Neural cell (in vitro differentiated cells): ENCODE measurements around the gene FOXJ3. TPM values are rescaled to one million over a fixed set of nuclear protein-coding genes. Genes with fewer than 3 reads are reported as not detected.
"Not testable (repeated sequence)": the region's sequence is repeated elsewhere in the genome, so short reads cannot be mapped to it uniquely, and the experiment has no call there.

ENCODE experiments used
- H2AFZ ChIP-seq: fragments of 200-600, 300-800 bp; sonication (generic), shearing (Covaris generic); 2 replicates; pipeline ENCODE4 v1.6.0; 2014; ENCODE audit warnings: low read depth, mild to moderate bottlenecking, antibody characterized with exemption, low read length, moderate library complexity
- H3F3A ChIP-seq: fragments of 200-600 bp; shearing (Covaris generic); 2 replicates; pipeline ENCODE4 v1.6.1; 2016; ENCODE audit warnings: mild to moderate bottlenecking, moderate library complexity, mixed read lengths, antibody characterized with exemption, low read length; ENCODE audit not compliant: insufficient read depth, poor library complexity, severe bottlenecking
- H3K27ac ChIP-seq: fragments of 200-600, 300-800 bp; sonication (generic), shearing (Covaris generic); 2 replicates; pipeline ENCODE4 v1.5.1; 2014; ENCODE audit warnings: mild to moderate bottlenecking, low read length, moderate library complexity
- H3K27me3 ChIP-seq: fragments of 300-800, 200-600 bp; sonication (generic), shearing (Covaris generic); 2 replicates; pipeline ENCODE4 v1.6.0; 2014; ENCODE audit warnings: mild to moderate bottlenecking, low read depth, low read length, moderate library complexity; ENCODE audit not compliant: insufficient read depth
- H3K36me3 ChIP-seq: fragments of 300-800, 200-600 bp; sonication (generic), shearing (Covaris generic); 2 replicates; pipeline ENCODE4 v1.5.1; 2014; ENCODE audit warnings: mild to moderate bottlenecking, antibody characterized with exemption, low read length, moderate library complexity; ENCODE audit not compliant: insufficient read depth
- H3K4me2 ChIP-seq: fragments of 300-800, 200-600 bp; sonication (generic), shearing (Covaris generic); 2 replicates; pipeline ENCODE4 v1.6.0; 2014; ENCODE audit warnings: mild to moderate bottlenecking, low read length
- H3K4me3 ChIP-seq: fragments of 300-800, 200-600 bp; sonication (generic), shearing (Covaris generic); 2 replicates; pipeline ENCODE4 v1.5.1; 2014; ENCODE audit warnings: mild to moderate bottlenecking, low read length, moderate library complexity
- H3K79me2 ChIP-seq: fragments of 200-600 bp; shearing (Covaris generic); replicated peaks from 2 replicates; pipeline ENCODE4 v1.6.0; 2014; ENCODE audit warnings: mild to moderate bottlenecking, low read length, moderate library complexity; ENCODE audit not compliant: insufficient read depth
- H3K9ac ChIP-seq: fragments of 300-800, 200-600 bp; sonication (generic), shearing (Covaris generic); 2 replicates; pipeline ENCODE4 v1.6.1; 2016; ENCODE audit warnings: mild to moderate bottlenecking, low read length, mixed read lengths
- H3K9me2 ChIP-seq: fragments of 200-600 bp; shearing (Covaris generic); 2 replicates; pipeline ENCODE4 v1.6.1; 2016; ENCODE audit warnings: mild to moderate bottlenecking, low read length, mixed read lengths; ENCODE audit not compliant: insufficient read depth
- H3K9me3 ChIP-seq: fragments of 200-600, 300-800 bp; sonication (generic), shearing (Covaris generic); 2 replicates; pipeline ENCODE4 v1.6.1; 2016; ENCODE audit warnings: mild to moderate bottlenecking, mixed run types, low read length, moderate library complexity, mixed read lengths
- H4K20me1 ChIP-seq: fragments of 200-600 bp; shearing (Covaris generic); 2 replicates; pipeline ENCODE4 v1.6.1; 2016; ENCODE audit warnings: mild to moderate bottlenecking, mixed run types; ENCODE audit not compliant: insufficient read depth
- EP300 ChIP-seq: fragments of 450-650 bp; conservative IDR thresholded peaks from 2 replicates; pipeline ENCODE4 v1.6.1; 2014; ENCODE audit warnings: antibody characterized with exemption, mild to moderate bottlenecking, moderate library complexity; ENCODE audit not compliant: poor library complexity, severe bottlenecking
- EZH2 ChIP-seq: fragments of 200-600, 300-800 bp; shearing (Covaris generic), sonication (generic); IDR thresholded peaks from 2 replicates; pipeline ENCODE4 v1.6.1; 2014; ENCODE audit warnings: antibody characterized with exemption, low read length, borderline replicate concordance, mild to moderate bottlenecking; ENCODE audit not compliant: insufficient read depth, poor library complexity, severe bottlenecking
- MXI1 ChIP-seq: fragments of 450-650 bp; conservative IDR thresholded peaks from 2 replicates; pipeline ENCODE4 v1.6.1; 2014; ENCODE audit warnings: antibody characterized with exemption, mild to moderate bottlenecking; ENCODE audit not compliant: poor library complexity, severe bottlenecking
- POLR2AphosphoS5 ChIP-seq: IDR thresholded peaks from 2 replicates; pipeline ENCODE4 v1.6.1; 2012
- RAD21 ChIP-seq: fragments of 450-650 bp; conservative IDR thresholded peaks from 2 replicates; pipeline ENCODE4 v1.6.1; 2014; ENCODE audit warnings: antibody characterized with exemption, mild to moderate bottlenecking, moderate library complexity
- REST ChIP-seq: IDR thresholded peaks from 2 replicates; pipeline ENCODE4 v1.6.1; 2012; ENCODE audit warnings: borderline replicate concordance
- SMC3 ChIP-seq: fragments of 450-650 bp; conservative IDR thresholded peaks from 2 replicates; pipeline ENCODE4 v1.6.1; 2014; ENCODE audit warnings: antibody characterized with exemption, mild to moderate bottlenecking, moderate library complexity; ENCODE audit not compliant: poor library complexity
- TAF1 ChIP-seq: IDR thresholded peaks from 2 replicates; pipeline ENCODE4 v1.6.1; 2012; ENCODE audit warnings: low read depth
- polyA plus RNA-seq: library from polyadenylated mRNA; depleted of rRNA; stranded (reverse); fragments of >200 nt; gene quantifications from 2 replicates; pipeline ENCODE4 v1.2.3, GENCODE V29; 2014
- TF ChIP-seq, protein P1 (sequence below): fragments of 450-650 bp; IDR thresholded peaks from 2 replicates; pipeline ENCODE4 v1.5.1; 2014; ENCODE audit warnings: antibody characterized with exemption, mild to moderate bottlenecking, moderate library complexity; ENCODE audit not compliant: poor library complexity, severe bottlenecking

FOXJ3 gene
- polyA plus RNA-seq, 1 donor from 2014 or later, result 36.0 TPM

GRCh38 chr1:42210421-42211133 is 124.5 kb downstream of the FOXJ3 start:
- Histone ChIP-seq H3K9ac (no peak overlapping the region), H3K9me2 (no peaks in the 10 kb centered on the region), H3K79me2 (no peaks in the 10 kb centered on the region), H2AFZ (no peak overlapping the region), H3K27me3 (no peaks in the 10 kb centered on the region), H3K4me2 (no peak overlapping the region), H3F3A (no peaks in the 10 kb centered on the region), H3K9me3 (peaks cover 6% of the 10 kb centered on the region), H4K20me1 (no peaks in the 10 kb centered on the region), H3K36me3 (no peaks in the 10 kb centered on the region), H3K27ac (no peak overlapping the region), H3K4me3 (no peak overlapping the region)
- TF ChIP-seq MXI1 (no peak), SMC3 (no peak), TAF1 (no peak), REST (no peak), RAD21 (no peak), POLR2AphosphoS5 (no peak), EP300 (no peak), EZH2 (no peak)
- TF ChIP-seq, protein P1, sequence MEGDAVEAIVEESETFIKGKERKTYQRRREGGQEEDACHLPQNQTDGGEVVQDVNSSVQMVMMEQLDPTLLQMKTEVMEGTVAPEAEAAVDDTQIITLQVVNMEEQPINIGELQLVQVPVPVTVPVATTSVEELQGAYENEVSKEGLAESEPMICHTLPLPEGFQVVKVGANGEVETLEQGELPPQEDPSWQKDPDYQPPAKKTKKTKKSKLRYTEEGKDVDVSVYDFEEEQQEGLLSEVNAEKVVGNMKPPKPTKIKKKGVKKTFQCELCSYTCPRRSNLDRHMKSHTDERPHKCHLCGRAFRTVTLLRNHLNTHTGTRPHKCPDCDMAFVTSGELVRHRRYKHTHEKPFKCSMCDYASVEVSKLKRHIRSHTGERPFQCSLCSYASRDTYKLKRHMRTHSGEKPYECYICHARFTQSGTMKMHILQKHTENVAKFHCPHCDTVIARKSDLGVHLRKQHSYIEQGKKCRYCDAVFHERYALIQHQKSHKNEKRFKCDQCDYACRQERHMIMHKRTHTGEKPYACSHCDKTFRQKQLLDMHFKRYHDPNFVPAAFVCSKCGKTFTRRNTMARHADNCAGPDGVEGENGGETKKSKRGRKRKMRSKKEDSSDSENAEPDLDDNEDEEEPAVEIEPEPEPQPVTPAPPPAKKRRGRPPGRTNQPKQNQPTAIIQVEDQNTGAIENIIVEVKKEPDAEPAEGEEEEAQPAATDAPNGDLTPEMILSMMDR, result no peak

DNA sequence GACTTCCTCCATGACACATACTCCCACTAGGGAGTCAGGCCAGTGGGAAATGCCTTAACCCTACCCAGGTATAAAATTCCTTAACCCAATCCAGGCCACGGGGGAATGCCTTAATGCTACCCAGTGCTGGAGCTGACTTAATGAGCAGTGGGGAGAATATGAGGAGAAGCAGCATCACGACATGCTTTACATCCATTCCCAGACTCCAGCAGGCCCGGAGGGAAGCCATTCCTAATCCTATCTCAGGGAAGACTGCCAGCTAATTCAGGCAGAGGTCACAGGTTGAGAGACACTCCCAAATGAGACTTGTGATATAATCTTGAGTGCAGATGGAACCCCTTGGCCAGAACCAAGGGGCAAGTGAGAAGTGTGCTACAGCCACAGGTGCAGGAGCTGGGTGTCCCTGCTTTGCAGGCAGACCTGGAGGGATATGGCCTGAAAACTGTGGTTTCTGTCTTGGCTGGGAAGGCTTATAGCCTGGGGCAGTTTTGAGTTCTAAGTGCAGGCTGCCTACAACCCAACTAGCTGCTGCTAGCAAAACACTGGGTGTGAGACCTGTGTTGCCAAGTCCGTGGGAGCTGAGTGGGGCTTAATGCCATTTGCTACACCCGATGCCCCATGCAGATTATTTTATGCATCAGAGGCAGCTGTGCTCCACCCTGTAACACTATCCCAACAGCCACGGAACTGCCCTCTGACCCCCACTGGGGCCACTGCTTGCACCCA is 125.3 kb downstream of the FOXJ3 start:
- Histone ChIP-seq H4K20me1 (no peaks in the 10 kb centered on the region), H3K4me2 (no peak overlapping the region), H3K9me2 (no peaks in the 10 kb centered on the region), H3F3A (no peaks in the 10 kb centered on the region), H3K4me3 (no peak overlapping the region), H3K9ac (no peak overlapping the region), H3K27me3 (no peaks in the 10 kb centered on the region), H3K27ac (no peak overlapping the region), H3K79me2 (no peaks in the 10 kb centered on the region), H2AFZ (no peak overlapping the region), H3K9me3 (peaks cover 4% of the 10 kb centered on the region), H3K36me3 (no peaks in the 10 kb centered on the region)
- TF ChIP-seq EP300 (no peak), REST (no peak), POLR2AphosphoS5 (no peak), MXI1 (no peak), EZH2 (no peak), SMC3 (no peak), TAF1 (no peak)
- TF ChIP-seq, protein P1, result no peak

GRCh38 chr1:42206930-42207329 is 128.1 kb downstream of the FOXJ3 start:
- not testable (repeated sequence) for H3K36me3 ChIP-seq

More at GRCh38 chr1:42206930-42207329, 128.1 kb downstream of the FOXJ3 start:
- H3K4me2 ChIP-seq, H3K79me2 ChIP-seq, H3K27ac ChIP-seq, H3K9me2 ChIP-seq, H3F3A ChIP-seq, H3K9ac ChIP-seq, H3K9me3 ChIP-seq, H4K20me1 ChIP-seq, H3K4me3 ChIP-seq, H2AFZ ChIP-seq, H3K27me3 ChIP-seq: not testable (repeated sequence)
